HepG2 (cell line): ENCODE measurements around the gene BHLHE23. TPM values are rescaled to one million over a fixed set of nuclear protein-coding genes. Genes with fewer than 3 reads are reported as not detected.

ENCODE experiments used
- JUND ChIP-seq: sonication (generic); formaldehyde crosslinking; IDR thresholded peaks from 2 replicates; pipeline ENCODE4 v1.8.0; 2022; ENCODE audit warnings: mild to moderate bottlenecking, missing genetic modification reagents
- NR2F2 ChIP-seq: IDR thresholded peaks from 2 replicates; pipeline ENCODE4 v1.6.1; 2012; ENCODE audit warnings: low read depth, inconsistent platforms, borderline replicate concordance
- polyA plus RNA-seq, 8 experiments: library from polyadenylated mRNA; depleted of rRNA in 3 of 8; stranded (reverse) in 7 of 8; unstranded in 1 of 8; fragments of >200 nt; fragmentation: Illumina TruSeq in 4 of 8; extraction: Trizol in 4 of 8; gene quantifications; 2 replicates each; pipeline versions ENCODE4 v1.2.1 to v1.2.3, GENCODE V29; 2011 to 2016; ENCODE audit warnings: low read depth in 4 of 8, missing spikeins in 1 of 8, mixed read lengths in 1 of 8; ENCODE audit not compliant: insufficient read depth in 1 of 8
- total RNA-seq, 5 experiments: library from RNA; depleted of rRNA; stranded (reverse); fragments of >200 nt; fragmentation: Illumina TruSeq; extraction: Trizol; gene quantifications; 2 replicates each; pipeline ENCODE4 v1.2.3, GENCODE V29; 2016; ENCODE audit warnings: low read depth in 1 of 5
- TF ChIP-seq, protein P1 (sequence below), 2 experiments: fragments of 450-650 bp in 1 of 2; sonication (generic) in 1 of 2; formaldehyde crosslinking in 1 of 2; IDR thresholded peaks; 2 replicates each; pipeline versions ENCODE4 v1.6.1 to v1.8.0; 2016 to 2022; ENCODE audit warnings: antibody characterized with exemption in 1 of 2, mild to moderate bottlenecking in 1 of 2, missing genetic modification reagents in 1 of 2
- TF ChIP-seq, protein P2 (sequence below): sonication (generic); formaldehyde crosslinking; IDR thresholded peaks from 2 replicates; pipeline ENCODE4 v1.8.0; 2022; ENCODE audit warnings: mild to moderate bottlenecking, missing genetic modification reagents, moderate library complexity

The BHLHE23 gene
- total and polyA plus RNA-seq, 2 of the 13 experiments (the other 11 are each of a cell fraction or from before 2014, with no cell fraction given), result not detected

DNA sequence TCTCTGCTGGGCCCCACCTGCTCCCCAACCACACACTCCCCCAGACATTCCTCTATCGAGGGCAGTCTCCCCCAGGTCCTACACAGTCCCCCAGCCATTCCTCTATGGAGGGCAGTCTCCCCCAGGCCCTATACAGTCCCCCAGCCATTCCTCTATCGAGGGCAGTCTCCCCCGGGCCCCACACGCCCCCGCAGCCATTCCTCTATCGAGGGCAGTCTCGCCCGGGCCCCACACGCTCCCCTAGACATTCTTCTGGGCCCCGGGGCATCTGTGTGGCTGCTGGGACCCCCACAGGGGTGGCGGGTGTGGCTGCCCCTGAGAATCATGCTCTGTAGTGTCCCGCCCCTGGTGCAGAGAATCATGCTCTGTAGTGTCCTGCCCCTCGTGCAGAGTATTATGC lies 43.6 kb upstream of the BHLHE23 start (continued):
- TF ChIP-seq JUND (CRISPR knock-in tag), result no peak
- TF ChIP-seq, protein P1, sequence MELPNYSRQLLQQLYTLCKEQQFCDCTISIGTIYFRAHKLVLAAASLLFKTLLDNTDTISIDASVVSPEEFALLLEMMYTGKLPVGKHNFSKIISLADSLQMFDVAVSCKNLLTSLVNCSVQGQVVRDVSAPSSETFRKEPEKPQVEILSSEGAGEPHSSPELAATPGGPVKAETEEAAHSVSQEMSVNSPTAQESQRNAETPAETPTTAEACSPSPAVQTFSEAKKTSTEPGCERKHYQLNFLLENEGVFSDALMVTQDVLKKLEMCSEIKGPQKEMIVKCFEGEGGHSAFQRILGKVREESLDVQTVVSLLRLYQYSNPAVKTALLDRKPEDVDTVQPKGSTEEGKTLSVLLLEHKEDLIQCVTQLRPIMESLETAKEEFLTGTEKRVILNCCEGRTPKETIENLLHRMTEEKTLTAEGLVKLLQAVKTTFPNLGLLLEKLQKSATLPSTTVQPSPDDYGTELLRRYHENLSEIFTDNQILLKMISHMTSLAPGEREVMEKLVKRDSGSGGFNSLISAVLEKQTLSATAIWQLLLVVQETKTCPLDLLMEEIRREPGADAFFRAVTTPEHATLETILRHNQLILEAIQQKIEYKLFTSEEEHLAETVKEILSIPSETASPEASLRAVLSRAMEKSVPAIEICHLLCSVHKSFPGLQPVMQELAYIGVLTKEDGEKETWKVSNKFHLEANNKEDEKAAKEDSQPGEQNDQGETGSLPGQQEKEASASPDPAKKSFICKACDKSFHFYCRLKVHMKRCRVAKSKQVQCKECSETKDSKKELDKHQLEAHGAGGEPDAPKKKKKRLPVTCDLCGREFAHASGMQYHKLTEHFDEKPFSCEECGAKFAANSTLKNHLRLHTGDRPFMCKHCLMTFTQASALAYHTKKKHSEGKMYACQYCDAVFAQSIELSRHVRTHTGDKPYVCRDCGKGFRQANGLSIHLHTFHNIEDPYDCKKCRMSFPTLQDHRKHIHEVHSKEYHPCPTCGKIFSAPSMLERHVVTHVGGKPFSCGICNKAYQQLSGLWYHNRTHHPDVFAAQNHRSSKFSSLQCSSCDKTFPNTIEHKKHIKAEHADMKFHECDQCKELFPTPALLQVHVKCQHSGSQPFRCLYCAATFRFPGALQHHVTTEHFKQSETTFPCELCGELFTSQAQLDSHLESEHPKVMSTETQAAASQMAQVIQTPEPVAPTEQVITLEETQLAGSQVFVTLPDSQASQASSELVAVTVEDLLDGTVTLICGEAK (IDR thresholded peaks at IDR 0.05), result no peak
- TF ChIP-seq, protein P1 (CRISPR knock-in tag; IDR thresholded peaks at IDR 0.05), result no peak
- TF ChIP-seq, protein P2, sequence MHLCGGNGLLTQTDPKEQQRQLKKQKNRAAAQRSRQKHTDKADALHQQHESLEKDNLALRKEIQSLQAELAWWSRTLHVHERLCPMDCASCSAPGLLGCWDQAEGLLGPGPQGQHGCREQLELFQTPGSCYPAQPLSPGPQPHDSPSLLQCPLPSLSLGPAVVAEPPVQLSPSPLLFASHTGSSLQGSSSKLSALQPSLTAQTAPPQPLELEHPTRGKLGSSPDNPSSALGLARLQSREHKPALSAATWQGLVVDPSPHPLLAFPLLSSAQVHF (CRISPR knock-in tag), result no peak
- no peak for TF ChIP-seq NR2F2
